Measurements from ENCODE around the gene OPA1.

DNA sequence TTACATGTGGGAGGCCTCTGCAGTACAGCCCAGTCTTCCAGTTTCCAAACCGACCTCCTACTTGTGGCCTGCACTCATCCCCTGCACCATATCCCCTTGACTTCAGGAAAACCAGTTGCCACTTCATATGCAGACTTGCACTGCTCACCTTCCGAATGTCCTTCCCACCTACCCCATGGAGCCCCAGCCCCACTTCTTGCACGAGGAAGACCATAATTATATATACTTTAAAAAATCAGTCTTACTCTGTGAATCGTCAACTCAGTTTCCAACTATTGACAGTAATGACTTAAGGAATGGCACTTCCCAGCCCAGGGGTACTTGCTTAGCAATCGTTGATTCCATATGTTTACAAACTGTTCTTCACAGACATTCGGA is 136.1 kb downstream of the OPA1 start:
- TF ChIP-seq, protein P1, sequence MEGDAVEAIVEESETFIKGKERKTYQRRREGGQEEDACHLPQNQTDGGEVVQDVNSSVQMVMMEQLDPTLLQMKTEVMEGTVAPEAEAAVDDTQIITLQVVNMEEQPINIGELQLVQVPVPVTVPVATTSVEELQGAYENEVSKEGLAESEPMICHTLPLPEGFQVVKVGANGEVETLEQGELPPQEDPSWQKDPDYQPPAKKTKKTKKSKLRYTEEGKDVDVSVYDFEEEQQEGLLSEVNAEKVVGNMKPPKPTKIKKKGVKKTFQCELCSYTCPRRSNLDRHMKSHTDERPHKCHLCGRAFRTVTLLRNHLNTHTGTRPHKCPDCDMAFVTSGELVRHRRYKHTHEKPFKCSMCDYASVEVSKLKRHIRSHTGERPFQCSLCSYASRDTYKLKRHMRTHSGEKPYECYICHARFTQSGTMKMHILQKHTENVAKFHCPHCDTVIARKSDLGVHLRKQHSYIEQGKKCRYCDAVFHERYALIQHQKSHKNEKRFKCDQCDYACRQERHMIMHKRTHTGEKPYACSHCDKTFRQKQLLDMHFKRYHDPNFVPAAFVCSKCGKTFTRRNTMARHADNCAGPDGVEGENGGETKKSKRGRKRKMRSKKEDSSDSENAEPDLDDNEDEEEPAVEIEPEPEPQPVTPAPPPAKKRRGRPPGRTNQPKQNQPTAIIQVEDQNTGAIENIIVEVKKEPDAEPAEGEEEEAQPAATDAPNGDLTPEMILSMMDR (IDR thresholded peaks at IDR 0.05): no peak
- TF ChIP-seq POLR2AphosphoS5 (IDR thresholded peaks at IDR 0.05): no peak

Data from suprapubic skin (tissue), 3 donors.